Stimulated activated CD8-positive, alpha-beta memory T cell treated with anti-CD3 and anti-CD28 coated beads, Interleukin-15, amount 100 ng/mL, for 24 hours (primary cell): ENCODE measurements around the gene KHDC1.
"Not testable (repeated sequence)": the region's sequence is repeated elsewhere in the genome, so short reads cannot be mapped to it uniquely, and the experiment has no call there.

Experiments used
- DNase-seq: peaks from one replicate; pipeline ENCODE4 v3.0.0-alpha.2; 2020; ENCODE audit warnings: low read depth

KHDC1 gene, protein sequence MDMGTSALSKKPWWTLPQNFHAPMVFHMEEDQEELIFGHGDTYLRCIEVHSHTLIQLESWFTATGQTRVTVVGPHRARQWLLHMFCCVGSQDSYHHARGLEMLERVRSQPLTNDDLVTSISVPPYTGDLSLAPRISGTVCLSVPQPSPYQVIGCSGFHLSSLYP

DNA sequence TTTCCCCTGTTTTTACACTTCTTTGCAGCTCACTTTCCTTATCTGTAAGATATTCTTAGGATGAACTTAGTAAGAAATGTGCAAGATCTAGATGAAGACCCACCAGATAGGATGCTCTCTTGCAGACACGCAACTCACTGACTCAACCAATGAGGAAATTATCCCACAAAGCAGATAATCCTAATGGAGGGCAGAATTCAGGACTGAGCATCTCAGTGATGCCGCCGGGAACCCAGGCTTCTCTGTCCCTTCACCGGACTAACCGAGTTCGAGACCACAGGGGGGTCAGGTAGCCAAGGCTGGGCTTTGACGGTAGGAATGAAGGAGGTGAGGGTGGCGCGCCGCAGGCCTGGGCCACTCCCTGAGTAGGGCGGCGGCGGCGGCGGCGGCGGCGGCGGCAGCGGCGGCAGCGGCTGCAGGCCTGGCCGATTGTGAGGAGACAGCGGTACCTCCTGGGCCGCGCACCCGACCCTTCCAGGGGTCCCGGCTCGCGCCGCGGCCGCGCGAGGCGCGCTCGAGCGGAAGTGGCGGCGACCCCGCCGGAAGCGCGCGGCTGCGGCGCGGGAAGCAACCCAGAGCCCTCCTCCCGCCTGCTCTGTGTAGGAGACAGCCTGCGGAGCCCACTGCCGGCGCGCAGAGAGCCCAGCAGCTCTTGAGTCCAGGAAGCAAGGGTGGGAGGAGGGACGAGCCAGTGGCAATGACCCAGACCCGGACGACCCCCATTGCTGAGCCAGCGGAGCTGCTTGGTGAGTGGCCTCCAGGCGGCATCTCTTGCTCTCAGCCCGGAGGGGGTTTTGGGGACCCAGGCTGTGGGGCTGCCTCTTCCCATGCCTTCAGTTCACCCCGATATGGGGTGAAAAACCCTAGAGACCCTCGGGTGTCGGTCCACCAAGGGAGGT is at the start of gene KHDC1:
Gene KHDC1, minus strand, starts transcription at position 526 of the 899 bp plus-strand sequence. CDS start 20,679 bp downstream, outside the sequence.
- peak; percentile 45 for DNase-seq

- not testable (repeated sequence) for DNase-seq
Measured at GRCh38 chr6:73310503-73310845, 47.5 kb upstream of the KHDC1 start.

DNA sequence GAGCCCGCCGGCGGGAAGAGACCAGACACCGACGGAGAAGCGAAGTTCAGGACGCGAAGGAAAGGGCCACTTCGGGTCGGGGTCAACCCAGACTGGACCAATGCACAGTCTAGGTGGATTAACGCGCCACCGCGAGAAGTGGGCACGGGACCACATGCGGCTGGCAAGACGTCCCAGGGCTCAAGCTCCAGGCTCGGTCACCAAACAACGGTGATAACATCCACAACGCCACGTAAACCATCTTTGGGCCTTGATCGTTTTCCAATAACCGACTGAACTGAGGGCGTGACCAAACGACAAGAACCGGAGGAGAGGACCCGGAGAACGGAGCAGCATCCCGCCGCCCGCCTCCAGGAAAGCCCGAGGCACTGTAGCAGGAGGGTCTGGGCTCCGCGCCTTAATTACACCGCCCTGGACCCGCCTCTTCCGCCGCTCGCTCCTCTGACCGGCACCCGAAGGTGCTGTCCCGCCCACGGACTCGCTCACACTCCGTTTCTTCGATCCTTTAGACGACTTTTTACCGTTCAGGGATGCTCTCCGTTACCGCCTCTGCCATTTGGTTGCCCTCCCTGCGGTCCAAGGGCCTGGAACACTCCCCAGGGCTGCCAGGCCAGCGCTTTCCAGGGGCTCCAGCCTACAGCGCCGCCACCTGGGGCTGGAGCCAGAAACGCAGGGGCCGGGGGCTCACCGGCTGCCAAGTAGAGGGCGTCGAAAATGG is 46.9 kb upstream of the KHDC1 start:
- DNase-seq = peak; percentile 25

DNA sequence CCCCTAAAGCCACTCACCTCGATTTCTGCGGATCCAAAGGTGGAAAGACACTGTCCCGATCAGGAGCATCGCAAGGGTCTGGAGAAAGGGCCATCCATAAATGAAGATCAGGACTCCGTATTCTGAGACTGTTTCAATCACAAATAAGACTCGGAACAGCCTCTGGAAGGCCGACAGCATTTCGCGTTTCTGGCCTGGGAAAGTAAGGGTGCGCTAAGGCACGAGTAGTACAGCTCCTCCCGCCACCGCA is 46.5 kb upstream of the KHDC1 start:
- DNase-seq = no peak

- no peak for DNase-seq
Measured at GRCh38 chr6:73308712-73309534, 45.9 kb upstream of the KHDC1 start.

DNA sequence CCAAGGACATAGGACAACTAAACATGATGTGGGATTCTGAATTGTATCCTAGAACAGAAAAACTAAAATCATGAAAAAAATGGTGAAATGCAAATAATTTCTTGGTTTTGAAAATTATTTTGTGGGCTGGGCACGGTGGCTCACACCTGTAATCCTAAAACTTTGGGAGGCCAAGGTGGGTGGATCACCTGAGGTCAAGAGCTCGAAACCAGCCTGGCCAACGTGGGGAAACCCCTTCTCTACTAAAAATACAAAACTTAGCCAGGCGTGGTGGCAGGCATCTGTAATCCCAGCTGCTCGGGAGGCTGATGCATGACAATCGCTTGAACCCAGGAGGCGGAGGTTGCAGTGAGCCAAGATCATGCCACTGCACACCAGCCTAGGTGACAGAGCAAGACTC is 40.8 kb upstream of the KHDC1 start:
- DNase-seq = not testable (repeated sequence)

- no peak for DNase-seq
Measured at GRCh38 chr6:73302339-73302738, 39.3 kb upstream of the KHDC1 start.

DNA sequence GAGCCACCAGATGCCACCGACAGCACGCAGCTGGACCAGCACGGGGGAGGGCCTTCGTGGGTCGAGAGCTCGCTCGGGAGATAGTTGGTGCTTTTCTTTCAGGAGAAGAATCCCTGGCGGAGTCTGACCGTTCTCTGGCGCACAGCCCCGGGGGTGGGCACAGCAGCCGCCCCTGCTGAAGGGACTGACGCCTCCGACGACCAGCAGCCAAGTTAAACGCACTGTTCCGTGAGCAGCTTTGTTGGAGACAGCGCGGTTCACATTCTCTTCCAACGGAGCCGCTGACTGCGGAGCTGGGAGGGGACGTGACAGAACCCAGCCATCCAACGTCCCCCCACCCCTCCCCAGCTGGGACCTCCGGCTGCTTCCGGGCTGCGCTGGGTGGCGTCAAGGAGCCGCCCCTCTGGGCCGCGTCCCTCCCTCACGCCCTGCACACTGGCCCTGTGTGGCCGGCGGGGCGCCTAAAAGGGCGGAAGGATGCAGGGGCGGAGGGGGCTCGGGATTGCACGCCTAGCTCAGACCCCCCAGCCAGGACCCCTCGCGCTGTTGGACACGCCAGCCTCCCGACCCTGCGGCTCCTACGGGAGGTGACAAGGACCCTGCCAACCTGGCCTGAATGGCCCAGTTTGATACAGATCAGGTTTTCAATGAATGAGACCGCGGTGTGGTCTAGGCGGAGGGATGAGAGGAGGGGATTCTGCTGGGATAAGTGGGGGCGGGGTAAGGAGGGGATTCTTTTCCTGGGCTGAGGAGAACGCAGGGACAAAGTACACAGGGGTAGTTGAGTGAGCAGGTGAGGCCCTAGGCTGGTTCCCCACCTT is 36.4 kb upstream of the KHDC1 start:
- no peak for DNase-seq

- DNase-seq = no peak
Measured at GRCh38 chr6:73293331-73293730, 30.3 kb upstream of the KHDC1 start.

DNA sequence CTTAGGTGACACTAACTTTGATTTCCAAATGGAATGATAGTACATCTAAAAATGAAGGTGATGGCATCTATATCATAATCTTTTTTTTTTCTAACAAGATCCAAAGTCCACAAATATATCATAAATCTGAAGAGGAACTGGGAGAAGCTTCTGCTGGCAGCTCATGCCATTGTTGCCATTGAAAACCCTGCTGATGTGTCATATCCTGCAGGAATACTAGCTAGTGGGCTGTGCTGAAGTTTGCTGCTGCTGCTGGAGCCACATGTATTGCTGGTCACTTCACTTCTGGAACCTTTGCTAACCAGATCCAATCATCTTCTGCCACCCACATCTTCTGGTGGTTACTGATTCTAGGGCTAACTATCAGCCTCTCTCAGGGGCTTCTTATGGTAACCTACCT is 27.4 kb upstream of the KHDC1 start:
- DNase-seq = no peak

DNA sequence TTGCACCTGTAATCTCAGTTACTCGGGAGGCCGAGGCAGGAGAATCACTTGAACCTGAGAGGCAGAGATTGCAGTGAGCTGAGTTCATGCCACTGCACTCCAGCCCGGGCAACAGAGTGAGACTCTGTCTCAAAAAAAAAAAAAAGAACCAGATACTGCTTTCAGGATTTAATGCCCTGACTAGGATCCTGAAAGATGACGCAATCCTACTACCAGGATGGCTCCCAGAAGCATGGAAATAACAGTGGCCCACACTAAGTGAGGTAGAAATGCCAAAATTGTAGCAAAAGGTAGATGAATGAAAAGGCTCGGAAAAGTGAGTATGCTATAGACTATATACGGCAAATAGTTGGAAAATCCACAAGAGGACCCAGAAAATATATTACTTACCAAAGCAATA is 23.8 kb upstream of the KHDC1 start:
- DNase-seq = no peak

DNA sequence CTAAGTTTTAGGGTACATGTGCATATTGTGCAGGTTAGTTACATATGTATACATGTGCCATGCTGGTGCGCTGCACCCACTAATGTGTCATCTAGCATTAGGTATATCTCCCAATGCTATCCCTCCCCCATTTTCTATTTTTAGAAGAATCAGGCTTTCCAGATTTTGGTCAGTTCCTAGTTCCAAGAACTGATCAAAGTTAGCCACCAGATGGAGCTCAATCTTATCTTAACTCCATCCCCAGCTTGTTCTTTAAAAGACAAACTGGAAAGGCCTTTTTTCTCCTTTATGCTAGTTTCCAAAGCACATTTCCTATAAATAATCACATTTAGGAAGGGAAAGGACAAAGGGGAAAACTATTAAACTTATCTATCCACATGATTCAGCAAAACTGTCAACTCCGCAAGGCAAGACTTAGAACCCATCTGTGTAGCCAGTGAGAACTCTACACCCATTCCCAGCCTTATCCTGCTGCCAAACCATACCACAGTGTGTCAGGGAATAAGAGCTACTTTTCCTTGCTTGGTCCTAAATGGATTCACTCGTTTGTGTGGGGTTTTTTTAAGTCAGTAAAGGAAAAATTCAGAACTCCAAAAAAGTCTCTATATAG is 22.8 kb upstream of the KHDC1 start:
- DNase-seq = no peak

GRCh38 chr6:73282871-73283270 is 19.9 kb upstream of the KHDC1 start:
- no peak for DNase-seq

DNA sequence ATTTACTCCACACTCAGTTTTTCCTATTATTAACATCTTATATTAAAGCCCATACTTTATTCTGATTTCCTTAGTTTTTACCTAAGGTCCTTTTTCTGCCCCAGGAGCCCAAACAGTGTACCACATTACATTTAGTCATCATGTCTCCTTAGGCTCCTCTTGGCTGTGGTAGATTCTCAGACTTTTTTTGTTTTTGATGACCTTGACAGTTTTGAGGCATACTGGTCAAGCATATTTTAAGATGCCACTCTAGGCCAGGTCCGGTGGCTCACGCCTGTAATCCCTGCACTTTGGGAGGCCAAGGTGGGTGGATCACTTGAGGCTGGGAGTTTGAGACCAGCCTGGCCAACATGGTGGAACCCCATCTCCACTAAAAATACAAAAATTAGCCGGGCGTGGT is 18.7 kb upstream of the KHDC1 start:
- not testable (repeated sequence) for DNase-seq

DNA sequence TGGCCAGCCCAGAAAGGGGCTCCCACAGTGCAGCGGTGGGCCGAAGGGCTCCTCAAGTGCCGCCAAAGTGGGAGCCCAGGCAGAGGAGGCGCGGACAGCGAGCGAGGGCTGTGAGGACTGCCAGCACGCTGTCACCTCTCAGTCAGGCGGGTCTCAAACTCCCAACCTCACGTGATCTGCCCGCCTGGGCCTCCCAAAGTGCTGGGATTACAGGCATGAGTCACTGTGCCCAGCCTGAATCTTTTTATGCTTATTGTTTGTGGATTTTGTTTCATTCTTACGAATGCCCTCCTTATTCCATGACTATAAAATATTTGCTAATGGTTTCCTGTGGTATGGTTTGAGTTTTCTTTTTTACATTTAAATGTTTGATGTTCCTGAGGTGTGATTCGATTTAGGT is 6.3 kb upstream of the KHDC1 start:
- not testable (repeated sequence) for DNase-seq

DNA sequence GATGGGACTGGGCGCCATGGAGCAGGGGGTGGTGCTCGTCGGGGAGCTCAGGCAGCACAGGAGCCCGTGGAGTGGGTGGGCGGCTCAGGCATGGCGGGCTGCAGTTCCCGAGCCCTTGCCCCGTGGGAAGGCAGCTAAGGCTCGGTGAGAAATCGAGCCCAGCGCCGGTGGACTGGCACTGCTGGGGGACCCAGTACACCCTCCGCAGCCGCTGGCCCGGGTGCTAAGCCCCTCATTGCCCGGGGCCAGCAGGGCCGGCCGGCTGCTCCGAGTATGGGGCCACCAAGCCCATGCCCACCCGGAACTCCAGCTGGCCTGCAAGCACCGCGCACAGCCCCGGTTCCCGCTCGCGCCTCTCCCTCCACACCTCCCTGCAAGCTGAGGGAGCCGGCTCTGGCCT is 5.9 kb upstream of the KHDC1 start:
- not testable (repeated sequence) for DNase-seq

GRCh38 chr6:73264446-73264845 is 1.4 kb upstream of the KHDC1 start:
- DNase-seq = no peak

DNA sequence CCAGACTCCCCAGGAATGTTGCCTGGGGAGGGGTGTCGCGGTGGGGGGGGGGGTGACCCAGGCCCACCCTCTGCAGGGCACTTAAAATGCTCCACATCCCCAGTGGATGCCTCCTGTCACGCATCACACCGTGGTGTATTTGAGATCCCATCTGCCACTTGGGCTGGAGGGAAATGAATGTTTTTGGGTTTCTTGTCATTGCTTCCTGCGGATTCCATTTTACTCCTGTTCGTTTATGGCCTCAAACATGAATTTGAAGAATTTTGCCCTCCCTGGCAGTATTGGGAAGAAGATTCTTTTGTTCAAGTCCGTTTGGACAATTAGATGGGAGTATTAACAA is 544 bp upstream of the KHDC1 start:
- no peak for DNase-seq

DNA sequence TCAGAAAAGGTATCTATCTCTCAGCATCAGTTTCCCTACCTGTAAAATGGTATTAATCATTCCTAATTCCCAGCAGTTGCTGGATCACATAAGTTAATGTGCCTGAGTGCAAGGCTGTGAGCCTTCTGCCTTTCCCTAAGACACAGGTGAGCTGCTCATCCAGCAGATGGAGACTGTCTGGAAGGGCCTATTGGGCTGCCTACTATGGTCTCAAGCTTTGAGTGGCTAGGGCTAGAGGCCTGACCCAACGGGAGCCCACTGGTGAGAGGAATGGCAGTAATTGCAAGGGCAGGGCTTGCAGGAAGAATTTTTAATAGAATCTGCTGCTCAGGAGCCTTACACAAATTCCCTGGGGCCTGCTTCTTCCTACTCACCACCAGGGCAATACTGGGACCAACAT is 4.3 kb downstream of the KHDC1 start:
- DNase-seq = no peak

DNA sequence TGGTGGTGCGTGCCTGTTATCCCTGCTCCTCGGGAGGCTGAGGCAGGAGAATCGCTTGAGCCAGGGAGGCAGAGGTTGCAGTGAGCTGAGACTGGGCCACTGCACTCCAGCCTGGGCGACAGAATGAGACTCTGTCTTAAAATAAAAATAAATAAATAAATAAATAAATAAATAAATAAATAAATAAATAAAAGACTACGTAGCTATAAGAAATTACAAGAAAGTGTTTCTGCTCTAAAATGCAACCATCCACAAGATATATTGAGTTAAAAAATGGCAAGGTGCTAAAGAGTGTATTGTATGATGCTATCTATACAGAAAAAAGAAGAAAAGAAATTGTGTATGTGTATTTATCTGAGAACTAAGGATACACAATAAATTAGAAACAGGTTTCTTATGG is 8.7 kb downstream of the KHDC1 start:
- DNase-seq = not testable (repeated sequence)

DNA sequence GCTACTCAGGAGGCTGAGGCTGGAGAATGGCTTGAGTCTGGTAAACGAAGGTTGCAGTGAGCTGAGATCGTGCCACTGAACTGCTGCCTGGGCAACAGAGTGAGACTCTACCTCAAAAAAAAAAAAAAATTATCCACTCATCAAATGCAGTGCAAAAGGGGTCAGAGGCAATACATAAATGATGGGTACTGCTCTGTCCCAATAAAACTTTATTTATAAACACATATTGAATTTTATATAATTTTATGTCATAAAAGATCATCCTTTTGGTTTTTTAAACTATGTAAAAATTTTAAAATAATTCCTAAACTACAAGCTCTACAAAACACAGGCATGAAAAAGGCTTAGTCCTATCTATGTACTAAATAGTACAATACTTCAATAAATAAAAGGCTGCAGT is 10.3 kb downstream of the KHDC1 start:
- DNase-seq = no peak
